HEK293 (cell line): ENCODE measurements around the gene KAT14.

Experiments used
- CTCF ChIP-seq: fragments of 450-650 bp; formaldehyde crosslinking; IDR thresholded peaks from 2 replicates; pipeline ENCODE4 v1.5.1; 2016; ENCODE audit warnings: missing biosample characterization, missing genetic modification characterization
- TCF7L2 ChIP-seq: IDR thresholded peaks from 2 replicates; pipeline ENCODE4 v1.6.1; 2011; ENCODE audit warnings: low read depth, mild to moderate bottlenecking, inconsistent platforms, low read length, moderate library complexity, borderline replicate concordance
- YY1 ChIP-seq: fragments of 450-650 bp; formaldehyde crosslinking; IDR thresholded peaks from 2 replicates; pipeline ENCODE4 v1.5.1; 2018; ENCODE audit warnings: missing biosample characterization, missing genetic modification characterization
- ZBTB1 ChIP-seq: fragments of 450-650 bp; formaldehyde crosslinking; IDR thresholded peaks from 2 replicates; pipeline ENCODE4 v1.5.1; 2016; ENCODE audit warnings: missing biosample characterization, missing genetic modification characterization
- ZFP41 ChIP-seq: fragments of 450-650 bp; formaldehyde crosslinking; IDR thresholded peaks from 2 replicates; pipeline ENCODE4 v1.5.1; 2016; ENCODE audit warnings: missing biosample characterization, missing genetic modification characterization, borderline replicate concordance
- ZIC2 ChIP-seq: fragments of 450-650 bp; formaldehyde crosslinking; IDR thresholded peaks from 2 replicates; pipeline ENCODE4 v1.5.1; 2016; ENCODE audit warnings: missing biosample characterization, missing genetic modification characterization
- ZNF114 ChIP-seq: fragments of 450-650 bp; formaldehyde crosslinking; IDR thresholded peaks from 2 replicates; pipeline ENCODE4 v1.5.0; 2017; ENCODE audit warnings: missing biosample characterization, missing genetic modification characterization
- ZNF133 ChIP-seq: fragments of 450-650 bp; formaldehyde crosslinking; IDR thresholded peaks from 2 replicates; pipeline ENCODE4 v1.5.1; 2016; ENCODE audit warnings: missing biosample characterization, missing genetic modification characterization
- ZNF23 ChIP-seq: fragments of 450-650 bp; formaldehyde crosslinking; IDR thresholded peaks from 2 replicates; pipeline ENCODE4 v1.5.1; 2016; ENCODE audit warnings: missing biosample characterization, missing genetic modification characterization, borderline replicate concordance
- ZNF266 ChIP-seq: fragments of 450-650 bp; formaldehyde crosslinking; IDR thresholded peaks from 2 replicates; pipeline ENCODE4 v1.5.1; 2016; ENCODE audit warnings: missing biosample characterization, missing genetic modification characterization, low read depth
- ZNF311 ChIP-seq: fragments of 450-650 bp; formaldehyde crosslinking; IDR thresholded peaks from 2 replicates; pipeline ENCODE4 v1.5.1; 2017; ENCODE audit warnings: missing biosample characterization, missing genetic modification characterization, borderline replicate concordance
- ZNF76 ChIP-seq: fragments of 450-650 bp; formaldehyde crosslinking; IDR thresholded peaks from 2 replicates; pipeline ENCODE4; 2016; ENCODE audit warnings: low read depth, missing biosample characterization, missing genetic modification characterization, borderline replicate concordance
- ZSCAN5A ChIP-seq: fragments of 450-650 bp; formaldehyde crosslinking; IDR thresholded peaks from 2 replicates; pipeline ENCODE4 v1.5.1; 2016; ENCODE audit warnings: missing biosample characterization, missing genetic modification characterization

- no peak for TF ChIP-seq ZNF23
- TF ChIP-seq ZNF266 (tag by site-specific recombination): no peak
- TF ChIP-seq CTCF (tag by site-specific recombination): no peak
- no peak for TF ChIP-seq ZNF114 (tag by site-specific recombination)
- no peak for TF ChIP-seq ZNF133 (tag by site-specific recombination)
- TF ChIP-seq ZNF311 (tag by site-specific recombination): no peak
- no peak for TF ChIP-seq ZNF76 (tag by site-specific recombination)
- no peak for TF ChIP-seq ZBTB1
- TF ChIP-seq ZFP41 (tag by site-specific recombination): no peak
- TF ChIP-seq ZIC2 (tag by site-specific recombination): no peak
- TF ChIP-seq ZSCAN5A (tag by site-specific recombination): no peak
- TF ChIP-seq YY1 (tag by site-specific recombination): no peak
- TF ChIP-seq TCF7L2: no peak
These were observed 44.3 kb upstream of the KAT14 start for GRCh38 chr20:18093388-18093787.
